Nephron (organoid): ENCODE data around the gene ACTRT2.

Experiments
- H3K27ac Mint-ChIP-seq, 3 experiments: 2 replicates each; pipeline ENCODE4 v1.8.0; 2020; ENCODE audit warnings: mixed read lengths in 3 of 3, mild to moderate bottlenecking in 2 of 3, moderate library complexity in 1 of 3
- H3K27me3 Mint-ChIP-seq: 2 replicates; pipeline ENCODE4 v1.8.0; 2021; ENCODE audit warnings: low read depth, mild to moderate bottlenecking, moderate library complexity, mixed read lengths
- H3K36me3 Mint-ChIP-seq: 2 replicates; pipeline ENCODE4 v1.8.0; 2020; ENCODE audit warnings: low read depth, mixed read lengths
- H3K4me1 Mint-ChIP-seq: 2 replicates; pipeline ENCODE4 v1.8.0; 2020; ENCODE audit warnings: mixed read lengths
- H3K4me3 Mint-ChIP-seq, 3 experiments: 2 replicates each; pipeline ENCODE4 v1.8.0; 2020; ENCODE audit warnings: mild to moderate bottlenecking in 3 of 3, mixed read lengths in 3 of 3, moderate library complexity in 2 of 3
- H3K9me3 Mint-ChIP-seq: 2 replicates; pipeline ENCODE4 v1.8.0; 2020; ENCODE audit warnings: mixed read lengths
- TF ChIP-seq, protein P1 (sequence below), 3 experiments: fragments of 200-600 bp; sonication (generic); IDR thresholded peaks; one replicate each; pipeline ENCODE4 v1.5.0; 2021; ENCODE audit warnings: antibody characterized with exemption in 3 of 3; ENCODE audit not compliant: unreplicated experiment in 3 of 3

Gene ACTRT2

DNA sequence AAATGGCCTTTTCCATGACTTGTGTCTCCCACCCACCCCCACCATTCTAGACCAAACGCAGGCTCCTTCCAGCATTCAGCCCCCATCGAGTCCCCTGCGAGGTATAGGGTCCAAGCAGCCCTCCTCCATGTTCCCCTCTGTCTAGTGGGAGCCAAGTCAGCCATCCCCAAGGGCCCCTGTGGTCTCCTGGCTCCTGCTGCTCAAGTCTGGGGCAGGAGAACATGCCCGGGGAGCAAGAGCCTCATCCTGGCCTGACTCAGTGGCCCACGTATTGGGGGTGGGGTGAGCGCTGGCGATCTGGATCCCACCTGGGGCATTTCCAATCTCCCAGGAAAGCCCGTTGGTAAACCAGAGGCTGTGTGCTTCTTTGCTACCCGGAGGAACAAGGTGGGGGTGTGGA lies 43.6 kb downstream of the ACTRT2 start:
- Mint-ChIP-seq H3K27ac (no peak overlapping the region), H3K9me3 (no peaks in the 10 kb centered on the region), H3K4me1 (peaks cover 4% of the 10 kb centered on the region), H3K27me3 (peaks cover 96% of the 10 kb centered on the region), H3K4me3 (peak overlapping the region in 1 of 3 experiments; percentile 24), H3K36me3 (no peaks in the 10 kb centered on the region)
- TF ChIP-seq, protein P1, sequence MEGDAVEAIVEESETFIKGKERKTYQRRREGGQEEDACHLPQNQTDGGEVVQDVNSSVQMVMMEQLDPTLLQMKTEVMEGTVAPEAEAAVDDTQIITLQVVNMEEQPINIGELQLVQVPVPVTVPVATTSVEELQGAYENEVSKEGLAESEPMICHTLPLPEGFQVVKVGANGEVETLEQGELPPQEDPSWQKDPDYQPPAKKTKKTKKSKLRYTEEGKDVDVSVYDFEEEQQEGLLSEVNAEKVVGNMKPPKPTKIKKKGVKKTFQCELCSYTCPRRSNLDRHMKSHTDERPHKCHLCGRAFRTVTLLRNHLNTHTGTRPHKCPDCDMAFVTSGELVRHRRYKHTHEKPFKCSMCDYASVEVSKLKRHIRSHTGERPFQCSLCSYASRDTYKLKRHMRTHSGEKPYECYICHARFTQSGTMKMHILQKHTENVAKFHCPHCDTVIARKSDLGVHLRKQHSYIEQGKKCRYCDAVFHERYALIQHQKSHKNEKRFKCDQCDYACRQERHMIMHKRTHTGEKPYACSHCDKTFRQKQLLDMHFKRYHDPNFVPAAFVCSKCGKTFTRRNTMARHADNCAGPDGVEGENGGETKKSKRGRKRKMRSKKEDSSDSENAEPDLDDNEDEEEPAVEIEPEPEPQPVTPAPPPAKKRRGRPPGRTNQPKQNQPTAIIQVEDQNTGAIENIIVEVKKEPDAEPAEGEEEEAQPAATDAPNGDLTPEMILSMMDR (IDR thresholded peaks at IDR 0.05; ENCODE audit: unreplicated experiment in 3 of 3): no peak

DNA sequence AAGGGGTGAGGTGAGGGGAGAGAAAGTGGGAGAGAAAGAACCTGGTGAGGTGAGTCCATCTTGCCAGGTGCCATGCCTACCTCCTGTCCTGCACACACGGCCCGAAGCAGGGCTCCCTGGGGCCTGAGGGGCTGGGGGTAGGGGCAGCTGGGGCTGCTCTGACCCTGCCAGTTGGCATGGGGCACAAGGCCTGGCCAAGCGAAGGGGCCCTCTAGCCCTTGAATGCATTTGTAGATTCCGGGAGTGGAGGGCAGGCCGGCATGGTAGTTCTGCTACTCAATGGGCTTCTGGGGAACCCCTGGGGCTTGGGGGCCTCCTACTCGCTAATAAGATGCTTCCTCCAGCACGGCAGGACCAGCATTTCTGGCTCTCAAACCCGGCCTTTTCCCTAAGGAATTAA lies 44.1 kb downstream of the ACTRT2 start:
- Mint-ChIP-seq H3K4me1 (peaks cover 4% of the 10 kb centered on the region), H3K9me3 (no peaks in the 10 kb centered on the region), H3K36me3 (no peaks in the 10 kb centered on the region), H3K27me3 (peaks cover 91% of the 10 kb centered on the region), H3K4me3 (peak overlapping the region in 1 of 3 experiments; percentile 24), H3K27ac (no peak overlapping the region)
- TF ChIP-seq, protein P1 (IDR thresholded peaks at IDR 0.05; ENCODE audit: unreplicated experiment in 3 of 3): no peak

DNA sequence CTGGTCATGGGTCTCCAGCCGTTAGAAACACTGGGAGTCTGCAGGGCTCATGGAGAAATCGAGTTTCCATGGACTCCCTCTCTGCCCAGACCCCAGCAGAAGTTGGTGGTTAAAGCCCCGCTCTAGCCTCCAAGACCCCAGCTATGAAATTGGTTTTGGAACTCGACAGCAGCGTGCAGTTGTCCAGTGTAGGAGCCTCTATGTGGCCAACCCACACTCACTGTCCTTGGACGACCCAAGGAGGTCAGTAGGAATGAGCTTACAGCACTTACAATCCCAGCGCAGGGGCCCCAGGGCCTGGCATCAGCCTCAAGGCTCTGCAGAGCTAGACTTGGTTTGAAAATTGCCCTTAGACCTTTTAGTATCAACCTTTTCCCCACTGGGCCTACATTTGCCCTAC lies 44.5 kb downstream of the ACTRT2 start:
- Mint-ChIP-seq H3K36me3 (no peaks in the 10 kb centered on the region), H3K27me3 (peaks cover 88% of the 10 kb centered on the region), H3K9me3 (no peaks in the 10 kb centered on the region), H3K4me3 (peak overlapping the region; percentile 12 to 47 (median 19)), H3K4me1 (peaks cover 4% of the 10 kb centered on the region), H3K27ac (no peak overlapping the region)
- TF ChIP-seq, protein P1 (IDR thresholded peaks at IDR 0.05; ENCODE audit: unreplicated experiment in 3 of 3): no peak

DNA sequence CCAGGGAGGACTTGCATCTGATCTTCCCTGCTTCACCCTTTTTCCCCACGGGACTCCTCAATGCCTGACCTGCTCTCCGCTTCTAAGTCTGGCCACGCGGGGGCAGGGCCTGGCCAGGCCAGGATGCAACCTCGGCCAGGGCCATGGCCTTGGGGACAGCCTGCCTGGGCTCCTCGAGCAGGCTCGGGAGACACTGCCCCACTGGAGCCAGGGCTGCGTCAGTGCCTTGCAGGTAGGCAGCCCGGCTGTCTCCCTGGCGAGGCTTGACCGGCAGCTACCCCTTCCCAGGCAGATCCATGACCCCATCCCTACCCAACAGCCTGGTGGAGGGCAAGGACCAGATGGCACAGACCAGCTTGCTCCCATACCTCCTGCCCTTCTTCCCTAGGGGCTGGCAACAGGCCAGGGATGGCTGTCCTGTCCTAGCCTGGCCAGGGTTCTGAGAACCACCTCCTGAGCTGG lies 45.0 kb downstream of the ACTRT2 start:
- Mint-ChIP-seq H3K27ac (no peak overlapping the region), H3K4me3 (peak overlapping the region in 2 of 3 experiments; percentile 19 to 47), H3K36me3 (no peaks in the 10 kb centered on the region), H3K9me3 (no peaks in the 10 kb centered on the region), H3K4me1 (peaks cover 4% of the 10 kb centered on the region), H3K27me3 (peaks cover 88% of the 10 kb centered on the region)
- TF ChIP-seq, protein P1 (IDR thresholded peaks at IDR 0.05; ENCODE audit: unreplicated experiment in 3 of 3): peak; percentile 31 to 57 (median 40)

DNA sequence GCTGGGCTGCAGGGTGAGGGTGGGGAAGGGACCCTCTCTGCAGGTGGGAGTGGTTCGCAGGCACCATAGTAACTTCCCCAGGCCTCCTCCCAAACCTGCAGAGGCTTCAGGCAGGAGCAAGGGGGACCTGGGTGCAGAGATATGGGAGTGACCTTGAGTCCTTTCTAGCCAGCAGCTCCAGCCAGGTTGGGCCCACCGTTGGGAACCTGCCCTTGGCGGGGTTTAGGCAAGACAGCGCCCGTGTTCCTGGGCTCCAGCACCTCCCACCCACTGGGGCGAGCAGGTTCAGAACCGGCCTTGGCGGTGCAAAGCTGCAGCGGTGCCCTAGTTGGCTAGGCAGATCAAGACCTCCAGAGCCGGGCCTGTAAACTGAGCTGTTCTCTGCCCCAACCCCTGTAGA lies 45.6 kb downstream of the ACTRT2 start:
- H3K4me3 Mint-ChIP-seq: peak overlapping the region in 2 of 3 experiments; percentile 40 to 81
- TF ChIP-seq, protein P1 (IDR thresholded peaks at IDR 0.05; ENCODE audit: unreplicated experiment in 3 of 3): no peak
- no peaks in the 10 kb centered on the region for H3K9me3 Mint-ChIP-seq
- peaks cover 88% of the 10 kb centered on the region for H3K27me3 Mint-ChIP-seq
- H3K36me3 Mint-ChIP-seq: no peaks in the 10 kb centered on the region
- no peak overlapping the region for H3K27ac Mint-ChIP-seq
- H3K4me1 Mint-ChIP-seq: peaks cover 4% of the 10 kb centered on the region

- TF ChIP-seq, protein P1 (IDR thresholded peaks at IDR 0.05; ENCODE audit: unreplicated experiment in 3 of 3): no peak
- Mint-ChIP-seq H3K4me3 (peak overlapping the region; percentile 45 to 81 (median 63)), H3K27me3 (peaks cover 88% of the 10 kb centered on the region), H3K27ac (no peak overlapping the region), H3K36me3 (no peaks in the 10 kb centered on the region), H3K9me3 (no peaks in the 10 kb centered on the region), H3K4me1 (peaks cover 4% of the 10 kb centered on the region)
Observed at GRCh38 chr1:3067301-3067670, 46.0 kb downstream of the ACTRT2 start.
